GM12892 (cell line): ENCODE results near the gene PEX14.
A peak's percentile ranks its signal among the peaks of the same experiment; 100 is the strongest.

Source experiments
- DNase-seq: peaks from one replicate; pipeline ENCODE4 v3.0.0; 2011; ENCODE audit not compliant: insufficient read length
- FAIRE-seq: peaks from 2 replicates; lab custom pipeline; 2011; peaks lifted over from hg19 to GRCh38; lab: Jason Lieb, UNC
- POLR2A ChIP-seq: IDR thresholded peaks from 2 replicates; pipeline ENCODE4 v1.6.1; 2011; ENCODE audit warnings: low read depth, low read length, control low read depth
- POLR2AphosphoS5 ChIP-seq: IDR thresholded peaks from 2 replicates; pipeline ENCODE4 v1.6.1; 2011; ENCODE audit warnings: low read depth, low read length, control low read depth
- TAF1 ChIP-seq: IDR thresholded peaks from 2 replicates; pipeline ENCODE4 v1.6.1; 2011; ENCODE audit warnings: low read depth, mild to moderate bottlenecking, control low read depth, low read length, borderline replicate concordance

The PEX14 gene

DNA sequence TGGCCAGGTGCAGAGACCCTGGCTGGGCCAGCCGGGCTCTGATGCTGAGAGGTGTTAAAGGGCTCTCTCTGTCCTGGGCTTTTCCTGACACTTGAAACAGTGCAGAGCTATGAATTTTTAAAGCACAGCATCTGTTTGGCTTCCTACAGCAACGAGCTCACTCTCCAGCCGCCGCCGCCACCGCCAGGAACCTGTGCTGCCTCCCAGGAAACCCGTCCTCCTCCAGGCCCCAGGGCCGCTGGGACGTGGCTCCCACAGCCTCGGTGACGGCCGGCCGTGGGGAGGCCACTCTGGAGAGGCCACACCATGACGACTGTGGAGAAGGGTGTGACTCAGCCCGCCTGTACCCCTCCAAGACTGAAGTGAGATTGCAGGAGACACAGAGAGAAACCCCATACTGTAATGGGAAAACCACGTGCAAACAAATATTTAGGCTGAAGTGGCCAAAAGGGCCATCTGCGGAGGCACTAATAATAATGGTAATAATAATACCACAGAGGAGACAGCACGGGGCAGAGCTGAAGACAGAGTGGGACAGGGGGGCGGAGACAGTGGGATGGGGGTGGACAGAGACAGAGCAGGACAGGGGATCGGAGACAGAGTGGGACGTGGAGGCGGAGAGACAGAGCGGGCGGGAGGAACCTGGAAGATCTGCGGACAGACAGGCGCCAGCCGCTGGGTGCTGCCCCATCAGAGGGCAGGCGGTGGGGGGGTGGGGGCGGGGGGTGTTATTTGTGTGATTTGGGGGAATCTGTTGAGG lies 182.5 kb downstream of the PEX14 start:
- TF ChIP-seq POLR2A = no peak
- no peak for TF ChIP-seq POLR2AphosphoS5
- FAIRE-seq (no peak), DNase-seq (no peak)

DNA sequence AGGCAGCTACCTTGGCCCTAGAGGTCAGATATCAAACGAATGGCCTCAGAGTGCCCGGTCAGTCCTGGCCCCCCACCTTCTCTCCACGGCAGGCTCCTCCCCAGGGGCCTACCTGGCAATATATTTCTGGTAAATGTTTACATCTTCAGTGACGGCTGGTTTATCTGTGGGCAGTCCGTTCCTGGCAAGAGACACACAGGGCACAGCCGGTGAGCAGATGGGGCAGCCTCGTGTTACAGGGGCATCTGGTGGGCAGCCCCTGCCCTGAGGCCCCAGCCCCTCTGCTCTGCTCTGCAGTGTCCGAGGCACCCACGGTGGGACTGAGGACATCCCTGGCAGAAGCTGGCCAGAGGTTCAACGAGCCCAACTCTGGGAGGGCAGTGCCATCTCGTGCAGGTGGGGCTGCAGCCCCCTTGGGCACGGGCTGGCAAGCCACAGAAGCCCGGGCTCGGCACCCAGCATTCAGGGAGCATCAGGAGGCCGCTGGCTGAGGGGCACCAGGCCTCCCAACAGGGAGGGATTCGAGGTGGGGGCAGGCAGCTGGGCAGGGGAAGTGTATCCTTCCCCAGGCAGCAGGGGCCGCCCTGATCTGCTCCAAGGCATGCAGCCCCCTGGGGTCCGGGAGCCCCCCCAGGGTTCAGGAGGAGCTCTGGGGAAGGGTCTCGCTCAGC lies 183.8 kb downstream of the PEX14 start:
- DNase-seq = no peak
- TF ChIP-seq POLR2A = no peak
- no peak for TF ChIP-seq TAF1
- no peak for TF ChIP-seq POLR2AphosphoS5
- no peak for FAIRE-seq

DNA sequence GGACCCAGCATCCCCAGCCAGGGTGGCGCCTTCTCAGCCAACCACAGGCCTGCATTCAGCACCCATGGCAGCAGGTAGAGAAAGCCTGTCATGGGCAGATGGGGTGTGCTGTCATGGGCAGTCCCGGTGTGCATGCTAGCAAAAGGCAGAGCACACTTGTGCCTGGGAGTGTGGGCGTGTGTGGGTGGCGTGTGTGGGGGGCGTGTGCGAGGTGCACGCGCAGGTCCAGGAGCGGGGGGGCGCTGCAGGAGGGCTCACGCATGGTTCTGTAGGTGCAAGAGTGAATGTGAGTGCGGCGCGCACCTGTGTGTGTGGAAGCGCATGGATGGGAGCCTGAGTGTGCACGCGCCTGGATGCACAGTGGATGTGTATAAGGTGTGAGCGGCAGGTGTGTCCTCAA lies 184.5 kb downstream of the PEX14 start:
- FAIRE-seq = no peak
- DNase-seq = no peak
- no peak for TF ChIP-seq POLR2AphosphoS5
- no peak for TF ChIP-seq TAF1
- no peak for TF ChIP-seq POLR2A

DNA sequence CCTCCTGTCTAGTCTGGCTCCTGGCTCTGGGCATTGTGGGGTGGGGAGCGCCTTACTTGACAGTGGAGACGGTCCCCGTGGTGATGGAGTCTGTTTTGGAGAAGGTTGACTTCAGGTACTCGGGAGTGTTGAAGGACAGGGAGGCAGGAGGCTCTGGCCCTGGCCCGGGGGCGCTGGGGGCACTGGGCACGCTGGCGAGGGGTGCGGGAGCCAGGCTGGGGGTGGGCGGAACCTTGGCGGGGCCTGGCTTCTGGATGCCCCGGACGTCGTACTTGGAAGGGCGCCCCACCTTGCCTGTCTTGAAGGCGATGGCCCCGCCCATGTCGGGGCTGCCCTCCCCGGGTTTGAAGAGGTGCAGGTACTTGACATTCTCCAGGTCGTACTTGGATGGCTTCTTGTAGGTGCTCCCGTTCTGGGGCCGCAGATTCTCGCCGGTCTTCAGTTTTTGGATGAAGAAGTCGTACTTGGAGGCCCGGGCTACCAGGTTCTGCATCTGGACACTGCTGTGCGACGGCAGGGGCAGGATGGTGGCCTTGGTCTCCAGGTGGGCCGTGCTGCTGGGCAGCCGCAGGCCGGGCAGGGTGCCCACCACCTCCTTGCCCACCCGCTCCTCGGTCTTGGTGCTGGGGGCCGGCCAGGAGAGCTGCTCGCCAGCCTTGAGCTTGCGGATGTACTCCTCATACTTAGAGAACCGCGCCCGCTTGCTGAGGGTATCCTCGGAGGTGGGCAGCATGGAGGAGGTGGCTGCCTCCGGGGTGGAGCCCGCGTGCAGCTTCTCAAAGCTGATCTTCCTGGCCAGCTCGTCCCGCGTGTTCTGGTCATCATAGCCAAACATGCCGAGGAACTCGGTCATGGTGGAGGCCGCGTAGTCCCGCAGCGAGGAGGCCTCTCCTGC lies 185.1 kb downstream of the PEX14 start:
- TF ChIP-seq TAF1 (no peak), POLR2A (no peak), POLR2AphosphoS5 (no peak)
- FAIRE-seq = no peak

DNA sequence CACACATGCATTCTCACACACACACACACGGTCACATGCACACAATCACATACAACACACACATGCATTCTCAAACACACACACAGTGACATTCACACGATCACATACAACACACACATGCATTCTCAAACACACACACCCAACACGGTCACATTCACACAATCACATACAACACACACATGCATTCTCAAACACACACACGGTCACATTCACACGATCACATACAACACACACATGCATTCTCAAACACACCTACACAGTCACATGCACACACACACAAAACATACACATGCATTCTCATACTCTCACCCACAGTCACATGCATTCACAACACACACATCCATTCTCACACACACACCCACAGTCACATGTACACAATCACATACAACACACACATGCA lies 186.7 kb downstream of the PEX14 start:
- FAIRE-seq (peak; percentile 33), DNase-seq (no peak)
- TF ChIP-seq TAF1 (no peak), POLR2A (no peak), POLR2AphosphoS5 (no peak)

More for the DNA sequence above, 185.1 kb downstream of the PEX14 start:
- DNase-seq = no peak

DNA sequence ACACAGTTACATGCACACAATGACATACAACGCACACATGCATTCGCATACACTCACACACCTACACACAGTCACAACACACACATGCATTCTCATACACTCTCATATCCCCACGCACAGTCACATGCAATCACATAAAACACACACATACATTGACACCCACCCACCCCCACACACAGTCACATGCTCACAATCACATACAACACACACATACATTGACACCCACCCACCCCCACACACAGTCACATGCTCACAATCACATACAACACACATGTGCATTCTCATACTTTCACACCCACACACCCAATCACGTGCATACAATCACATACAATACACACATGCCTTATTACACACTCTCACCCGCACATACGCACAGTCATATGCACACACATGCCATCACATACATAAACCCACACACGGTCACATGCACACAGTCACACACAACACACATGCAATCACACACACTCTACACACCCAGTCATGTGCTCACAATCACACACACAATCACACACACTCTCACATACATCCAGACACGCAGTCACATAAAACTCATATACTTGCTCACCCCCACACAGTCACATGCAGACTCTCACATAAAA lies 187.4 kb downstream of the PEX14 start:
- FAIRE-seq = peak; percentile 60
- DNase-seq = no peak
- no peak for TF ChIP-seq POLR2AphosphoS5

DNA sequence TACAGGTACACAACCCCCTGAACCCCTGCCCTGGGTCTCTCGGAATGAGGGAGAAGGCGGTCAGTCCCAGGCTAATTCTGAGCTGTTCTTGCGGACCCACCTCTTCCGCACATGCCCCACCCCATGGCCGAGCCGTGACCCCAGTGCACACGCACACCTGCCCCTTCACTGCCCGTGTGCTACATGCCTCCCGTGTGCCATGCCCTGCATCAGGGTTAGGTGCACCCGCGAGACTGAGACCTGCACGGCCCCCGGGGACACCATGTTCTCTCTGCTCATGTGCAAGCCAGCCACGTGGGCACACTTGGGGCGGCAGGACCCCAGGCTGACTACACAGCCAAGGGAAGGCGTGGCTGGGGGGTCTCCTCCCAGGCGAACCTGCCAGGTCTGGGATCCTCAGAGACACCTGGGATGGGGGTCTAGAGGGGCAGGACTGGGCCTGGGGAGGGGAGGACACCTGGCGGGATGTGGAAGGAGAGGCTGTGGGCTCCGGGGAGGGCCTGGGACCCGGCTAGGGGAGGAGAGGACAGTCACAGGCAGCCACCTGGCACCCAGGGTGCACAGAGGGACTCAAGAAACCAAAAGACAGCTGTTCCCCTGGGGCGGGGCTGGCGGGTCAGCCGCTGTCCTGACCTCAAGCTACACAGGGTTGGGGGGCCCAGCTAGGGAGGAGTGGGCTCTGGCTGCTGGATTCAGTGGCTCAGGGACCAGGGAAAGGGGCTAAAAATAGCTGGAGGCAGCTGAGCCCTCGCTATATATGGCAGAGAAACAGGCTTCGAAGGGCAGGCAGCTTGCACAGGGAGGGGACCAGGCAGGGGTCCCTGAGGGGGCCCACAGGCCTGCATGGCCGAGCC lies 188.3 kb downstream of the PEX14 start:
- no peak for FAIRE-seq
- DNase-seq = no peak
- TF ChIP-seq TAF1 = no peak
- no peak for TF ChIP-seq POLR2AphosphoS5
- no peak for TF ChIP-seq POLR2A

DNA sequence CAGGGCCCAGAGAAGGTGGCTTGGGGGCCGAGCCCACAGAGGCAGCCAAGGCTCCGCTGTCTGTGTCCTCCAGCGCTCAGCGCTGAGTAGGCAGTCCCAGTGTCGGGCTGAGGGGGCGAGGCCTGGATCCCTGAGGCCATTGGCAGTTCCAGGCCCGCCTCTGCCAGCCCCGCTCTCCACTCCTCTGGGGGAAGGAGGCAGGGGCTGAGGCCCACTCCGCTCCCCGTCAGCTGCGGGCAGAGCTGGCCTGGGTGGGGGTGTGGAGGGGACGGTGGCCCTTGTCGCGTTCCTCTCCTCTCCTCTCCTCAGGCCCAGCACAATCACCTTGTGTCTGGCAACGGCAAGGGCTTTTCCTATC lies 188.9 kb downstream of the PEX14 start:
- no peak for DNase-seq
- no peak for FAIRE-seq
- no peak for TF ChIP-seq TAF1
- no peak for TF ChIP-seq POLR2AphosphoS5
- no peak for TF ChIP-seq POLR2A

DNA sequence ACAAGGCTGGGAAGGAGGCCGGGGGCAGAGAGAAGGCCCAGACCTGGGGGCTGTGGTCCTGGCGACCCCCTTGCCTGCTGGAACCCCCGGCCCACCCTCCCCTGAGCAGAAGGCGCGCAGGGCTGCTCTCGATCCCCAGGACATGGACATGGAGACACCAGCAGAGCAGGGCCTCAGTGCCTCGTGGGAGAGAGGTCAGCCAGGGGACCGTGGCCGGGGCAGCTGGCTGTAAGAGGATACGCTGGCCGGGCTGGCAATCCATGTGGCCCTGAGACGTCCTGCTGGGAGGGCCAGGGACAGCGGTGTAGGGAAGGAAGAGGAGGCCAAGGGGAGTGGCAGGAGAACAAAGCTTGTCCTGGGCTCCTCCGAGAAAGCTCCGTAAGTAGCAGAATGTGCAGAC lies 189.5 kb downstream of the PEX14 start:
- no peak for DNase-seq
- FAIRE-seq = no peak
- TF ChIP-seq POLR2A = no peak
- no peak for TF ChIP-seq TAF1
- no peak for TF ChIP-seq POLR2AphosphoS5

DNA sequence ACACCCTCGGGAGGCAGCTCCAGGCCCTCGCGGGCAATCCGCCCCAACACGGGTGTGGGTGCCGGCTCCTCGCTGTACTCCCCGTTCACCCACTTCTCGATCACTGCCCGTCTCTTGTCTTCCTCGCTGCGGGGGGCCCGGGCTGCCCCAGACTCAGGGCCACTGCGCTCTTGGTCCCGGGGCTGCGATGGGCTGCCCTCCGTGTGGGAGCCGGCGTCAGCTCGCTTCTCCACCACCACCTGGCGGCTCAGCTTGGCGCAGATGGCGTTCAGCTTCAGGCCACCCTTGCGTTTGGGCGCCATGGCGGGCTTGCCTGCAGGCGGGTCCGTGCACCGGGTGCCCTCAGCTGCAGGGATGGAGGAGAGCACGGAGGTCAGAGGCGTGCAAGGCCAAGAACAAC lies 190.5 kb downstream of the PEX14 start:
- FAIRE-seq (no peak), DNase-seq (no peak)
- no peak for TF ChIP-seq POLR2A
